Stimulated activated CD8-positive, alpha-beta memory T cell treated with anti-CD3 and anti-CD28 coated beads, Interleukin-12 subunit alpha, Interleukin-12 subunit beta, amount 100 ng/mL, for 1 hour (primary cell): ENCODE data around the gene SRP54.
"Not testable (repeated sequence)": the region's sequence is repeated elsewhere in the genome, so short reads cannot be mapped to it uniquely, and the experiment has no call there.

ENCODE experiments used
- DNase-seq: peaks from one replicate; pipeline ENCODE4 v3.0.0-alpha.2; 2020; ENCODE audit warnings: low read depth

Gene SRP54

DNA sequence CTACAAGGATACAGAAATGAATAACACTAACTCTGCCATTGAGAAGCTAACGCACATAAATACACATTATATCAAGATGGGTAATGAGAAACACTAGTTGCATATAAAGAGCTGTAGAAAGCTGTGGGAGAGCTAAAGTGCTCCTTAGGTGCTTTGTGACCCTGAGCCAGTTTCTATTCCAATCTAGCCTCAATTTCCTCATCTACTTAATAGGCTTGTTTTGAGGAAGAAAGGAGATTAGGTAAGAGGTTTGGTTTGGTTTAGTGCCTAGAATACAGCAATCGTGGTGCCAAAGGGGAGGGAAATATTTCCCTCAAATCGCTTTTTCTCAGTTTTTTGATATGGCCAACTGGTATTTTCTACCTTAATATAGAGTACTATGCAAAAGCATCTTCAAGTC is 994 bp downstream of the SRP54 start:
- no peak for DNase-seq

DNA sequence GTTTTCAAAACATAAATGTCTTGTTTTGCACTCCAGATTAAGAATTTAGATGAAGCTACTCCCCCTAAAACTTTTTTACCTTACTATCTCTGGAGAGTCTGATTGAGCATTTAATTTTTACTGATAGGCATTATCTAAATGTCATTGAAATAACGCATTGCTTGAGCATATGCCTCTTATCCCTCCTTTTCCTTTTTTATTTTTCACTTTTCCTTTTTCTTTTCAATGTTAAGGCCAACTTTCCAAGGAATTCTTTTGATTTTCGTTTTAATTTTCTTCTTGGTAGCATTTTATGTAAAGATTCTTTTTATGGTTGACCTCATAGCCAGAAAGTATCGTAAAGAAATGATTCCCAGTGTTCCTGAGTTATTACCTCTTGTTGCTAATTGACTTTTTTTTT is 2.9 kb downstream of the SRP54 start:
- no peak for DNase-seq

DNA sequence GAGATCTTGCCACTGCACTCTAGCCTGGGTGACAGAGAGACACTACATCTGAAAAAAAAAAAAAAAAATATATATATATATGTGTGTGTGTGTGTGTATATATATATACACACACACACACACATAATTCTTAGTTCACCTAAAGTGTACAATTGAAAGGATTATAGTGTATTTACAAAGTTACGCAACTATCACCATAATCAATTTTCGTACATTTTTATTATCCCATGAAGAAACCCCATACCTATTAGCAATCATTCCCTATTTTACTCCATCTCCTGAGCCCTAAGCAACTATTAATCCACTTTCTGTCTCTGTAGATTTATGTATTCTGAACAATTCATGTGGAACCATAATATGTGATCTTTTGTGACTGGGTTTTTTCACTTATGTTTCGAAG is 4.4 kb downstream of the SRP54 start:
- DNase-seq = no peak

DNA sequence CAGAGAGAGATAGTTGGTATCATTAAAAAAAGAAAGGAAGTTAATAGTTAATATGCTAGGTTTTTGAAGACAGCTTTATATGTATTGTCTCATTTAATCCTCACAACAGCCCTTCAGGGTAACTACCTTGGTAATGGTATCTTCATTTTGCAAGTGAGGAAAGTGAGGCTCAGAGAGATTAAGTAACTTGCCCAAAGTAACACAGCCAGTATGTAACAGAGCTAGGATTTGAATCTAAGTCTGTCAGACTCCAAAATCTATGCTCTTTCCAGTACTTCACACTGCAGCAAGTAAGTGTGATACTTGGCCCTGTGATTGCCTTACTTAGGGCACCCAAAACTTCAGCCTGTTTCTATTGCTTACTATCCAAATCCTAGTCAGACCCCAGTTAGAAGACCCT is 7.0 kb downstream of the SRP54 start:
- DNase-seq = no peak

- DNase-seq = no peak
These were observed 10.6 kb downstream of the SRP54 start for GRCh38 chr14:34993426-34993825.

- no peak for DNase-seq
These were observed 11.9 kb downstream of the SRP54 start for GRCh38 chr14:34994668-34995067.

DNA sequence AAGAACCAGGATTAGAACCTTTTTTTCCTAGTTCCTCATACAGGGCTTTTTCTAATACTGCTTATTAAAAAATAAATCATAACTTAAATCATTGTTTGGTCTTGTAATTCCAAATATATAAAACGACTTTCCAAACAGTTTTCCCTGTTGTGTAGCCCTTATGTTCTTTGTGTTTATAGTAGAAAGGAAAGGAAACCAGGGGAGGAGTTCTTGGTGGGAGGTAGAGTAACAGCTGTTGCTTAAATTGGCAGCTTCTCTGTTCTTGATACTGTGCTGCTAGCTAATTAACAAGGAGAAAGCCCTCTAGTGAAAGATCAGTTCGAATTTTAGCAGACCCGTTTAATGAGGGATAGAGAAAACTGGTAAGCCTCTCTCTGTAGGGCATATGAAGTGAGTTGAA is 15.0 kb downstream of the SRP54 start:
- no peak for DNase-seq

GRCh38 chr14:34999500-34999899 is 16.7 kb downstream of the SRP54 start:
- no peak for DNase-seq

- DNase-seq = no peak
These were observed 18.8 kb downstream of the SRP54 start for GRCh38 chr14:35001621-35002020.

DNA sequence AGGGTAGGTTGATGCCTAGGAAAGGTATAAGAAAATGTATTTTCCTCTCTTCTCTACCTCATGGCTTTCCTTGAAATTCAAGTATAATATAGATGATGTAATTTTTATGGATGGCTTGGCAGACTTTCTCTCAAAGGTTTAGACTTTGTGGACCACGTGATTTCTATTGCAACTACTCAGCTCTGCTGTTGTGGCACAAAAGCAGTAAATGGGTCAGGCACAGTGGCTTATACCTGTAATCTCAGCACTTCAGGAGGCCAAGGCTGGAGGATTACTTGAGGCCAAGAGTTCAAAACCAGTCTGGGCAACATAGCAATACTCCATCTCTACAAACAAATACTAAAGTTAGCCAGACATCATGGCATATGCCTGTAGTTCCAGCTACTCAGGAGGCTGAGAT is 22.0 kb downstream of the SRP54 start:
- DNase-seq = no peak

DNA sequence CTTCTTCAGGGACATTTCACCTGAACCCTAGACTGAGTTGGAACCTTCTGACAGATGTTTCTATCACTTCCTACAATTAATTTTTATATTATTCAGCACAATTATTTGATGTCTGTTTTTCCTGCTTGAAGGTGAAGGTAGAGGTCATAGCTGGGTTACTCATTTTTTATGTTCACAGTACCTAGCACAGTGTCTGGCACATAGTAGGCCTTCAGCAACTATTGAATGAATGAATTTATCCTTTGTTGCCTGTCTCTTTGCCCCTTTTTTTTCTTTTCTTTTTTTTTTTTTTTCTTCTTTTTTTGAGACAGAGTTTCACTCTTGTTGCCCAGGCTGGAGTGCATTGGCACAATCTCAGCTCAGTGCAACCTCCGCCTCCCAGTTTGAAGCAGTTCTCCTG is 33.8 kb downstream of the SRP54 start:
- DNase-seq = no peak

DNA sequence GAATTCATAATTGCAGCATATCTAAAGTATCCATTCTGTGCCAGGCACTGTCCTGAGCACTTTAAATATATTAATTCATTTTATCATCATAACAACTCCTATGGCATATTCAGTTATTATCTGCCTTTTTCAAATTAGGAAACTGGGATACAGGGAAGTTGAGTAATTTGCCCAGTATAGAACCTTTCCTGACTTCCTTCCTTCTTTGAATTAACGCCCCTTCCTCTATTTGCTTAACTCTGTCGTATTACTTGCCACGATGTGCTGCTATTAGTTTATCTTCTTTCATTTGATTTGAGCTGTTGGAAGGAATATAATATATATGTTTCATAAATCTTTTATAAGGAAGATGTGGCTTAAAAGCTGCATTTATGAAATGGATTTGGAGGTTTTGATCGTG is 37.9 kb downstream of the SRP54 start:
- DNase-seq = no peak

GRCh38 chr14:35028435-35028834 is 45.6 kb downstream of the SRP54 start:
- DNase-seq = no peak

DNA sequence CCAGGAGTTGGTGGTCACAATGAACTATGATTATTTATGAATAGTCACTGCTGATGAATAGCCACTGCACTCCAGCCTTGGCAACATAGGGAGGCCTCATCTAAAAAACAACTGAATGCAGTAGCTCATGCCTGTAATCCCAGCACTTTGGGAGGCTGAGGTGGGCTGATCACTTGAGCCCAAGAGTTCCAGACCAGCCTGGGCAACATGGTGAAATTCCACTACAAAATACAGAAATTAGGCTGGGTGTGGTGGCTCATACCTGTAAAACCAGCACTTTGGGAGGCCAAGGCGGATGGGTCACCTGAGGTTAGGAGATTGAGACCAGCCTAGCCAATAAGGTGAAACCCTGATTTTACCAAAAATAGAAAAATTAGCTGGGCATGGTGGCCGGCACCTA is 49.8 kb downstream of the SRP54 start:
- no peak for DNase-seq

- no peak for DNase-seq
These were observed 51.6 kb downstream of the SRP54 start for GRCh38 chr14:35034440-35034833.

GRCh38 chr14:35034944-35035554 is 52.3 kb downstream of the SRP54 start:
- DNase-seq = not testable (repeated sequence)

- DNase-seq = not testable (repeated sequence)
These were observed 55.5 kb downstream of the SRP54 start for GRCh38 chr14:35038312-35038711.

DNA sequence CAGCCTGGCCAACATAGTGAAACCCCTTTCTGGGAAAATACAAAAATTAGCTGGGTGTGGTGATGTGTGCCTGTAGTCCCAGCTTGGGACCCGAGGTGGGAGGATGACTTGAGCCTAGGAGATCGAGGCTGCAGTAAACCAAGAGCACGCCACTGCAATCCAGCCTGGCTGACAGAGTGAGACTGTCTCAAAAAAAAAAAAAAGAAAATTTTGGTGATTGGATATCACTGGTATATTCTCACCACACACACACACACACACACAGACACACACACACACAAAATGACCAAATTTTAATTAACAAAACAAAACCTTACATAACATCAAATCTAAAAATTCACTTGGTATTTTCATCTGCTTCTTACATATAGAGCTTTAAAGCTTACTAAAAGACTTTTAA is 59.8 kb downstream of the SRP54 start:
- DNase-seq = no peak

DNA sequence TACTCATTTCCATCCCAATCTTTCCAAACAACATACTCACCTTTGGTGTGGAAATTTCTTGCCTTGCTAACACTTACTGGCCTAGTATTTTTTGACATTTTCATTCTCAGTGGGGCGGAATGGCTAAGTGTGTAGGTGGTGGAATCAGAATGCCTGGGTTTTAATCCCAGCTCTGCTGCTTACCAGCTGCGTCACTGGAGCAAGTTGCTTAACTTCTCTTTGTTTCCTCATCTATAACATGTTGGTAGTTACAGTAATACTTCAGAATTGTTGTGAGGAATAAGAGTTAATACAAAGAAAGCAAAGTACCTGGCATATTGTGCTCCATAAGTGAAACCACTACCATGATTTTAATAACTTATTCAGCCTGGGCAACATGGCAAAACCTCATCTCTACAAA is 60.3 kb downstream of the SRP54 start:
- no peak for DNase-seq

DNA sequence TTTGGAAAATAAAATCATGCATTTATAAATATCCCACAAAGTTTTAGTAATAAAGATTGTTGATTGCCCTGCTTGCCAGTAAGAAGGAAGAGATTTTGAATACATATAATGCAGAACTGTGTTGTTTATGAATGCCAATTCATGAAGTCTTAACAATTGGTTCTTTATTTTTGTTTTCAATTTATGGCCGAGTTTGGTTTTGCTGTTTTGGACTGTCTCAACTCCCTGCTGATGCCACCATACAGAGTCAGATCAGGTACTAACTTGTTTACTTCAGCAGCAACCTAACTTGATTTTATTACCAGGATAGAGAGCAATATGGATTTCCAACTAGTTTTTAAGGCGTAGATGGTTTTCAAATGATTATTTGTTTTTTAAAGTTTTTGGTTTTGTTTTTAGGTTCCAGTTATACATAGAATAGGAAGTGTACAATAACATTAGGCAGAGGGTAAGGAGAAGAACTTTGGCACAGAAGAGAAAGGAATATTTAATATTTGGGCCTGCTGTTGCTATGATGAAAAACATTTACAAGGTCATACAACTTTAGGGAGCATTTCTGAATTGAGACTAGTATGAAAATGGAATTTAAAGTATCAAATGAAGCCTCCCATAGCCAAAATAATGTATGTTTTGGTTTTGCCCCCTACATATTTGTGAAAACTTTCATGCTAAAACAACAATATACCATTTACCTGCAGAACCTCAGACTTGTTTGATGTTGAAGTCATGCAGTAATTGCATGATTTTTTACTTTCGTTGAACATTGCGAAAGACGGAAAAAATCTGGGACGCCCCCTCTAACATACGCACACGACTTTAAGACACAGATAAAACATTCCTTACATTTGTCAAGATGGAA is 62.4 kb downstream of the SRP54 start:
- no peak for DNase-seq

GRCh38 chr14:35045798-35046047 is 62.9 kb downstream of the SRP54 start:
- no peak for DNase-seq

- DNase-seq = peak; percentile 97
These were observed 63.4 kb downstream of the SRP54 start, which contains the start of gene FAM177A1 for GRCh38 chr14:35046048-35046750. Gene FAM177A1, plus strand, starts transcription at chr14:35046272. Its CDS starts 192 bp downstream, at chr14:35046464.
